Sigmoid colon (tissue), 7 donors: ENCODE results near the gene MOBP. TPM values are rescaled to one million over a fixed set of nuclear protein-coding genes. Genes with fewer than 3 reads are reported as not detected.
"Not testable (repeated sequence)": the region's sequence is repeated elsewhere in the genome, so short reads cannot be mapped to it uniquely, and the experiment has no call there.

Experiments
- DNase-seq: peaks from one replicate; pipeline ENCODE4 v3.0.0-alpha.2; 2019
- H3K27ac ChIP-seq, 4 donors: fragments of 200-600 bp; sonication (generic); one replicate each; pipeline ENCODE4 v1.5.1; 2016 to 2019; ENCODE audit warnings: mild to moderate bottlenecking in 1 of 4
- H3K27me3 ChIP-seq, 3 donors: fragments of 200-600 bp; sonication (generic); one replicate each; pipeline ENCODE4 v1.5.1; 2019; ENCODE audit warnings: mild to moderate bottlenecking in 1 of 3
- H3K36me3 ChIP-seq, 4 donors: fragments of 200-600 bp; sonication (generic); one replicate each; pipeline ENCODE4 v1.5.1; 2016 to 2019
- H3K4me1 ChIP-seq, 4 donors: fragments of 200-600 bp; sonication (generic); one replicate each; pipeline ENCODE4 v1.5.1; 2017 to 2019
- H3K4me3 ChIP-seq, 4 donors: fragments of 200-600 bp; sonication (generic); one replicate each; pipeline ENCODE4 v1.5.1; 2017 to 2019; ENCODE audit warnings: mild to moderate bottlenecking in 2 of 4, moderate library complexity in 1 of 4
- H3K9me3 ChIP-seq, 4 donors: fragments of 200-600 bp in 3 of 4; sonication (generic) in 3 of 4; one replicate each; pipeline versions ENCODE4 v1.5.1 to v1.6.1; 2013 to 2019
- EP300 ChIP-seq, 4 donors: sonication (generic); formaldehyde crosslinking; IDR thresholded peaks; one replicate each; pipeline ENCODE4 v1.6.1; 2017; ENCODE audit warnings: antibody characterized with exemption in 4 of 4
- POLR2A ChIP-seq, 2 donors: fragments of 450-650 bp; IDR thresholded peaks; one replicate each; pipeline ENCODE4 v1.6.1; 2016; ENCODE audit warnings: antibody characterized with exemption in 2 of 2, mild to moderate bottlenecking in 2 of 2, moderate library complexity in 2 of 2
- POLR2AphosphoS5 ChIP-seq, 4 donors: sonication (generic); formaldehyde crosslinking; IDR thresholded peaks; one replicate each; pipeline ENCODE4 v1.6.1; 2017; ENCODE audit warnings: antibody characterized with exemption in 4 of 4
- WGBS, 2 donors: extraction: QIAGEN DNeasy Blood & Tissue Kit; methylation state at CpG; one replicate each; pipeline ENCODE4 v1.1.7; 2013; 5-methylcytosine and 5-hydroxymethylcytosine counted together
- intact Hi-C: fragments of 100-400 bp; cut with DNase I; formaldehyde crosslinking; loops from one replicate; pipeline ENCODE4 v1.15.1; 2023
- polyA plus RNA-seq, 3 donors: library from polyadenylated mRNA; stranded (reverse); fragments of 200-250 nt; gene quantifications; one replicate each; pipeline ENCODE4 v1.2.3, GENCODE V29; 2013
- total RNA-seq, 4 donors: library from RNA; depleted of rRNA; stranded (reverse); fragments of >200 nt; gene quantifications; one replicate each; pipeline ENCODE4 v1.1.0, GENCODE V29; 2016
- TF ChIP-seq, protein P1 (sequence below), 4 experiments: fragments of 450-650 bp in 3 of 4; fragments of 200-600 bp in 1 of 4; IDR thresholded peaks; one replicate each; pipeline ENCODE4 v1.5.1; 2016 to 2019; ENCODE audit warnings: antibody characterized with exemption in 4 of 4, mild to moderate bottlenecking in 3 of 4, moderate library complexity in 2 of 4
- donor health status: healthy with polysubstance abuse.
- donor health status: Bipolar disorder and iron deficiency.
- donor health status: healthy.

The MOBP gene
- total and polyA plus RNA-seq, 7 donors = 0.60 TPM; not detected in 6

DNA sequence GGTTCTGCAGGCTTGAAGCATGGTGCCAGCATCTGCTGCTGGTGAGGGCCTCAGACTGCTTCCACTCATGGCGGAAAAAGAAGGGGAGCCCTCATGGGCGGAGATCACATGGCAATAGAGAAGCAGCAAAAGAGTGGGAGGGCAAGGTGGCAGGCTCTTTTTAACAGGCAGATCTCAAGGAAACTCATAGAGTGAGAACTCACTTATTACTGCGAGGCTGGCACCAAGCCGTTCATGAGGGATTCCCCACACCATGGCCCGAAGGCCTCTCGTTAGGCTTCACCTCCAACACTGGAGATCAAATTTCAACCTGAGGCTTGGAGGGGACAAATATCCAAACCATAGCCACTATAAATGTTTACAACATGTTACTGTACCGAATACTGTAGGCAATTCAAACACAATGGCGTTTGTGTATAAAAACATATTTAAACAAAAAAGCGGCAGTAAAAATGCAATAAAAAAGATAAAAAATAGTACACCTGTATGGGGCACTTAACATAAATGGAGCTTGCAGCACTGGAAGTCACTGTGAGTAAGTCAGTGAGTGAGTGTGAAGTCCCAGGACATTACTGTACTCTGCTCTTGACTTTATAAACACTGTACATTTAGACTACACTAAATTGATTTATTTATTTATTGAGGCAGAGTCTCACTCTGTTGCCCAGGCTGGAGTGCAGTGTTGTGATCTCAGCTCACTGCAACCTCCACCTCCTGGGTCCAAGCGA lies 18.8 kb upstream of the MOBP start:
- Histone ChIP-seq H3K4me3 (no peak overlapping the region), H3K27ac (no peak overlapping the region)
- 14 to 59% methylated on average over 10 of the region's 10 CpGs for WGBS, 2 donors

DNA sequence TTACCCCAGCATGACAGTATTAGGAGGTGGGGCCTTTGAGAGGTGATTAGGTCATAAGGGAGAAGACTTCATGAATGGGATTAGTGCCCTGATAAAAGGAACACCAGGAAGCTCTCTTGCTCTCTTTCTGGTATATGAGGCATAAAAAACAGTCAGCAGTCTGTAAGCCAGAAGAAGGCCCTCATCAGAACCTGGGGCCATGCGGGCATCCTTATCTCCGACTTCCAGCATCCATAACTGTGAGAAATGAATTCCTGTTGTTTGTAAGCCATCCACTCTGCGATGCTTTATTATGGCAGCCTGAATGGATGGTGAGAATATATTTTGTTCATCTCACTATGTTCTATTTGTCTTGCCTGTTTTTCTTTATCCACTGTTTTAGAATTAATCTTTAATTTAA lies 17.7 kb upstream of the MOBP start:
- 64 to 80% methylated on average over 3 of the region's 3 CpGs for WGBS, 2 donors
- no peaks in the 10 kb centered on the region for H3K9me3 ChIP-seq
- no peak overlapping the region for H3K27ac ChIP-seq
- TF ChIP-seq, protein P1, sequence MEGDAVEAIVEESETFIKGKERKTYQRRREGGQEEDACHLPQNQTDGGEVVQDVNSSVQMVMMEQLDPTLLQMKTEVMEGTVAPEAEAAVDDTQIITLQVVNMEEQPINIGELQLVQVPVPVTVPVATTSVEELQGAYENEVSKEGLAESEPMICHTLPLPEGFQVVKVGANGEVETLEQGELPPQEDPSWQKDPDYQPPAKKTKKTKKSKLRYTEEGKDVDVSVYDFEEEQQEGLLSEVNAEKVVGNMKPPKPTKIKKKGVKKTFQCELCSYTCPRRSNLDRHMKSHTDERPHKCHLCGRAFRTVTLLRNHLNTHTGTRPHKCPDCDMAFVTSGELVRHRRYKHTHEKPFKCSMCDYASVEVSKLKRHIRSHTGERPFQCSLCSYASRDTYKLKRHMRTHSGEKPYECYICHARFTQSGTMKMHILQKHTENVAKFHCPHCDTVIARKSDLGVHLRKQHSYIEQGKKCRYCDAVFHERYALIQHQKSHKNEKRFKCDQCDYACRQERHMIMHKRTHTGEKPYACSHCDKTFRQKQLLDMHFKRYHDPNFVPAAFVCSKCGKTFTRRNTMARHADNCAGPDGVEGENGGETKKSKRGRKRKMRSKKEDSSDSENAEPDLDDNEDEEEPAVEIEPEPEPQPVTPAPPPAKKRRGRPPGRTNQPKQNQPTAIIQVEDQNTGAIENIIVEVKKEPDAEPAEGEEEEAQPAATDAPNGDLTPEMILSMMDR (IDR thresholded peaks at IDR 0.05) = no peak
- no peak for TF ChIP-seq POLR2A (IDR thresholded peaks at IDR 0.05)
- no peak for TF ChIP-seq EP300 (IDR thresholded peaks at IDR 0.05)
- TF ChIP-seq POLR2AphosphoS5 (IDR thresholded peaks at IDR 0.05) = no peak
- no peak for DNase-seq
- H3K4me1 ChIP-seq = peaks cover 0 to 3% (median 1%) of the 10 kb centered on the region in 4 donors
- no peaks in the 10 kb centered on the region for H3K36me3 ChIP-seq
- intact Hi-C loops = loop anchor here (2.0 kb wide), 1 partner anchor 49 kb away; no protein-coding TSS in a partner anchor
- no peak overlapping the region for H3K4me3 ChIP-seq
- H3K27me3 ChIP-seq = no peaks in the 10 kb centered on the region

More for the DNA sequence above, 18.8 kb upstream of the MOBP start:
- H3K27me3 ChIP-seq = no peaks in the 10 kb centered on the region
- intact Hi-C loops = loop anchor here (2.0 kb wide), 1 partner anchor 50 kb away; no protein-coding TSS in a partner anchor
- H3K4me1 ChIP-seq = peaks cover 0 to 3% (median 1%) of the 10 kb centered on the region in 4 donors
- TF ChIP-seq POLR2AphosphoS5 (IDR thresholded peaks at IDR 0.05) (no peak), POLR2A (IDR thresholded peaks at IDR 0.05) (no peak), EP300 (IDR thresholded peaks at IDR 0.05) (no peak)
- TF ChIP-seq, protein P1 (IDR thresholded peaks at IDR 0.05) = no peak
- no peaks in the 10 kb centered on the region for H3K36me3 ChIP-seq
- DNase-seq = no peak
- H3K9me3 ChIP-seq = no peaks in the 10 kb centered on the region

DNA sequence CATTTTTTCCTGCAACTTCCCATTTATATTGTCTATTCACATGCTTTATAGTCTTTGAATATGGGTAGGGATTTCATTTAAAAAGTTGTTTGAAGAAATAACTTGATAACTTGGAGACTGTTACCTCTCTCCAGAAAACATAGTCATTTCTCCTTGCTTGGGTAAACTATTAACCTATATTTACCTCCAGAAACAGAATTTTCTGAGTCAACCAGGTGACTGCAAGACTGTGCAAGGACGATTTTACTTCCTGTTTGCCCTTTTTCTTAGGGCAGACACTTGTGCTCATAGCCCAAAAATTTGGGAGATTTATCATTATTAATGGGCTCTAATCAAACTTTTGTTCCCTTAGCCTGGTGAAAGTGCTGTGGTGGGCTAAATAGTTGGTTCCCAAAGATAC lies 14.3 kb upstream of the MOBP start:
- no peak overlapping the region for H3K27ac ChIP-seq
- H3K27me3 ChIP-seq = no peaks in the 10 kb centered on the region

DNA sequence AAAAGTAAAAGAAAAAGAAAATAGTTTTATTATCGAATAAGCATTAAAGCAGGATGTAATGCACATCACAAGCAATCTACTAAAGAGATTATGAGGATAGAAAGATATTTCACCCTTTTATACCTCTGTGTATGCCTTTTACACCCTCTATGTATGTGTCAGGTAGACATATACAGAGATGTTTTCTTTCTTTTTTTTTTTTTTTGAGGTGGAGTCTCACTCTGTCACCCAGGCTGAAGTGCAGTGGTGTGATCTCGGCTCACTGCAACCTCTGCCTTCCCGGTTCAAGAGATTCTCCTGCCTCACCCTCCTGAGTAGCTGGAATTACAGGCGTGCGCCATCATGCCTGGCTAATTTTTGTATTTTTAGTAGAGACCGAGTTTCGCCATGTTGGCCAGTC lies 13.6 kb upstream of the MOBP start:
- H3K36me3 ChIP-seq, DNase-seq, H3K9me3 ChIP-seq, H3K27ac ChIP-seq, H3K4me1 ChIP-seq, H3K27me3 ChIP-seq, H3K4me3 ChIP-seq, intact Hi-C loops: not testable (repeated sequence)
- WGBS, 2 donors = 64 to 86% methylated on average over 7 of the region's 7 CpGs

More for the DNA sequence above, 14.3 kb upstream of the MOBP start:
- Histone ChIP-seq H3K4me3 (no peak overlapping the region), H3K4me1 (no peaks in the 10 kb centered on the region), H3K9me3 (no peaks in the 10 kb centered on the region), H3K36me3 (no peaks in the 10 kb centered on the region)
- no peak for DNase-seq
- 8 to 46% methylated on average over 1 of the region's 1 CpG for WGBS, 2 donors
- TF ChIP-seq, protein P1 (IDR thresholded peaks at IDR 0.05) = no peak
- TF ChIP-seq POLR2A (IDR thresholded peaks at IDR 0.05) (no peak), EP300 (IDR thresholded peaks at IDR 0.05) (no peak), POLR2AphosphoS5 (IDR thresholded peaks at IDR 0.05) (no peak)
- intact Hi-C loops = no loop called here

DNA sequence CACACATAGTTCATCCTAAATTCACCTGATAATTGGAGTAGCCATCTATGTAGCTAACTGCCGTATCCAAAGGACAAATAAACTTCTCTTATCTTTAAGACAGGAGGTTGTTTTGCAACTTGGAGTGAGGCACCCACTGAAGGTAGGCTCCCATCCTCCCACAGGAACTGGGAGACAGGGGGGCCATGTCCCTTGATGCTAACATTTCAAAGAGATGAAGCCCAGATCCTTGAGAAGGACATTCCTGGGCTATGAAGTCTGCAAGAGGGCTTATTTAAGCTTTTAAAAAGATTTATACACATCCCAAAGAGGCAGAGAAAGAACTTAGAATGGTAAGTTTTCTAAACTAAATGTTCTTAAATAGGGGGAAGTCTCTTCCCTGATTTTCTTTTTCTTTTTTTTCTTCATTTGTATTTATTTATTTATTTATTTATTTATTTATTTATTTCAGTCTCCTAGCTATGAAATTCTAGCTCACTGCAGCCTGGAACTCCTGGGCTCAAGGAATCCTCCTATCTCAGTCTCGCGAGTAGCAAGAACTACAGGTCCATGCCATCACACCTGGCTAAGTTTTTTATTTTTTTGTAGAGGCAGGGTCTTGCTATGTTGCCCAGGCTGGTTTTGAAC lies 12.8 kb upstream of the MOBP start:
- Histone ChIP-seq H3K9me3 (no peaks in the 10 kb centered on the region), H3K4me1 (no peaks in the 10 kb centered on the region), H3K27ac (no peak overlapping the region), H3K36me3 (no peaks in the 10 kb centered on the region), H3K27me3 (no peaks in the 10 kb centered on the region), H3K4me3 (no peak overlapping the region)
- WGBS, 2 donors = 38 to 48% methylated on average over 3 of the region's 3 CpGs
- DNase-seq = no peak
- intact Hi-C loops = no loop called here
- peak in 1 of 4 donors; percentile 6 for TF ChIP-seq POLR2AphosphoS5 (IDR thresholded peaks at IDR 0.05)
- TF ChIP-seq, protein P1 (IDR thresholded peaks at IDR 0.05) = no peak
- no peak for TF ChIP-seq POLR2A (IDR thresholded peaks at IDR 0.05)
